Urinary bladder (tissue), 4 donors: ENCODE data around the gene GNAZ. TPM values are rescaled to one million over a fixed set of nuclear protein-coding genes. Genes with fewer than 3 reads are reported as not detected.
A peak's percentile ranks its signal among the peaks of the same experiment; 100 is the strongest.
"Not testable (repeated sequence)": the region's sequence is repeated elsewhere in the genome, so short reads cannot be mapped to it uniquely, and the experiment has no call there.

Source experiments
- DNase-seq: peaks from one replicate; pipeline ENCODE4 v3.0.0-alpha.2; 2015; ENCODE audit errors: extremely low spot score
- H3K27ac ChIP-seq: one replicate; pipeline ENCODE4 v1.5.1; 2013; ENCODE audit warnings: low read depth, mild to moderate bottlenecking, moderate library complexity
- H3K36me3 ChIP-seq: one replicate; pipeline ENCODE4 v1.6.1; 2013; ENCODE audit warnings: mild to moderate bottlenecking, moderate library complexity; ENCODE audit not compliant: insufficient read depth
- H3K4me1 ChIP-seq: one replicate; pipeline ENCODE4 v1.6.1; 2013; ENCODE audit warnings: mild to moderate bottlenecking, moderate library complexity; ENCODE audit not compliant: insufficient read depth
- H3K4me3 ChIP-seq: one replicate; pipeline ENCODE4 v1.5.1; 2013; ENCODE audit warnings: low read depth, low read length
- WGBS: extraction: QIAGEN DNeasy Blood & Tissue Kit; methylation state at CpG from one replicate; pipeline ENCODE4 v1.1.7; 2013; 5-methylcytosine and 5-hydroxymethylcytosine counted together
- polyA plus RNA-seq: library from polyadenylated mRNA; stranded (reverse); fragments of 200-250 nt; gene quantifications from one replicate; pipeline ENCODE4 v1.2.3, GENCODE V29; 2013
- total RNA-seq: library from RNA; depleted of rRNA; stranded (reverse); fragments of >200 nt; gene quantifications from one replicate; pipeline ENCODE4 v1.2.3, GENCODE V29; 2014
- donor health status: healthy with polysubstance abuse.
- donor health status: healthy.

Gene GNAZ
- total and polyA plus RNA-seq, 2 donors: 5.4 to 12.2 TPM

GRCh38 chr22:23128269-23129108, 58.2 kb downstream of the GNAZ start:
- no peaks in the 10 kb centered on the region for H3K4me1 ChIP-seq
- 36% methylated on average over 14 of the region's 14 CpGs for WGBS
- DNase-seq: no peak

GRCh38 chr22:23129149-23129548, 58.8 kb downstream of the GNAZ start:
- Histone ChIP-seq H3K4me3 (no peak overlapping the region), H3K27ac (no peak overlapping the region), H3K36me3 (no peaks in the 10 kb centered on the region), H3K4me1 (no peaks in the 10 kb centered on the region)
- WGBS: 78% methylated on average over 10 of the region's 10 CpGs
- DNase-seq: no peak

More at GRCh38 chr22:23128269-23129108, 58.2 kb downstream of the GNAZ start:
- Histone ChIP-seq H3K27ac (no peak overlapping the region), H3K4me3 (no peak overlapping the region), H3K36me3 (no peaks in the 10 kb centered on the region)

DNA sequence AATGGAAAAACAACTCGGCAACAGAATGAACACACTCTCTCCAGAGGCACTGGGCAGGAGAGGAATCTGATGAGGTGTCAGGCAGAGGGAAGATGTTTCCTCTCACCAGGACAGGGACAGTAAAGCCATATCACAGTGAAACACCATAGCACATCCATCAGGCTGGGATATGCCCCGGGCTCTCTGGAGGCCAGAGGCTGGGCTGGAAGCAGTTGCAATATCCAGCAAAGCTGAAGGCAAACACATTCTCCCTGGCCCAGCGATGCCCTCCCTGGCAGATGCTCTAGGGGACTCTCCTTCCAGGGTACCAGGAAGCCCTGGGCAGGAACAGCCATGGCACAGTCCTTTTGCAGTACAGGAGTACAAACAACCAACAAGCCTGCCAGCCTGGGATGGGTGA, 60.4 kb downstream of the GNAZ start:
- DNase-seq: no peak
- no peak overlapping the region for H3K4me3 ChIP-seq
- no peaks in the 10 kb centered on the region for H3K4me1 ChIP-seq
- no peaks in the 10 kb centered on the region for H3K36me3 ChIP-seq
- H3K27ac ChIP-seq: no peak overlapping the region
- 57% methylated on average over 3 of the region's 3 CpGs for WGBS

- Histone ChIP-seq H3K36me3 (no peaks in the 10 kb centered on the region), H3K27ac (no peak overlapping the region), H3K4me3 (no peak overlapping the region), H3K4me1 (no peaks in the 10 kb centered on the region)
- WGBS: 84% methylated on average over 6 of the region's 6 CpGs
- DNase-seq: no peak
Observed at GRCh38 chr22:23131931-23132330, 61.6 kb downstream of the GNAZ start.

- Histone ChIP-seq H3K27ac (no peak overlapping the region), H3K4me3 (no peak overlapping the region), H3K4me1 (no peaks in the 10 kb centered on the region), H3K36me3 (no peaks in the 10 kb centered on the region)
- DNase-seq: no peak
- 87% methylated on average over 10 of the region's 10 CpGs for WGBS
Observed at GRCh38 chr22:23132376-23133091, 62.2 kb downstream of the GNAZ start.

GRCh38 chr22:23133922-23134321, 63.6 kb downstream of the GNAZ start:
- no peaks in the 10 kb centered on the region for H3K36me3 ChIP-seq
- DNase-seq: no peak
- H3K27ac ChIP-seq: no peak overlapping the region
- WGBS: 94% methylated on average over 10 of the region's 10 CpGs
- no peak overlapping the region for H3K4me3 ChIP-seq
- H3K4me1 ChIP-seq: no peaks in the 10 kb centered on the region

- DNase-seq, H3K27ac ChIP-seq, H3K4me1 ChIP-seq, H3K36me3 ChIP-seq, H3K4me3 ChIP-seq: not testable (repeated sequence)
- WGBS: 83% methylated on average over 4 of the region's 4 CpGs
Observed at GRCh38 chr22:23136991-23137390, 66.7 kb downstream of the GNAZ start.

DNA sequence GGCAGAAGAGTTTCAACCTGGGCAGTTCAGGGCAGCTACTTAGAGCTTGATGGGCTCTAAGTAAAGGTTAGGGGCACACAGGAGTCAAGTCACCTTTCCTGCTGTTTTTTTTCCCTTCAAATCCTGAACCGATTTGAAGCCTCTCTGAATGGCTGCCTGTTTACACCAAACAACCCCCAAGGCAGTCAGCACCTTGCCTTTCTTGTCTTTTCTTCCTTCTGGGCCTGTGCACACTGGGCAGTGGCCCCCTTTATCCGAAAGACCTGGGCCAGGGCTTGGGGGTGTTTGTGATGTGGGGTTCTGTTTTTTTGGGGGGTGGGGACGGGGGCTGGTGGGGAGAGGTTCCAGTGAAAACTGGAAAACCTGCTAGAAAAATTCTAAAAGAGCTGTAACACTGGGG, 67.1 kb downstream of the GNAZ start:
- DNase-seq: no peak
- Histone ChIP-seq H3K27ac (no peak overlapping the region), H3K4me1 (no peaks in the 10 kb centered on the region), H3K4me3 (no peak overlapping the region), H3K36me3 (no peaks in the 10 kb centered on the region)
- WGBS: 60% methylated on average over 3 of the region's 3 CpGs

GRCh38 chr22:23137905-23138561, 67.7 kb downstream of the GNAZ start:
- DNase-seq: no peak
- Histone ChIP-seq H3K27ac (no peak overlapping the region), H3K36me3 (no peaks in the 10 kb centered on the region), H3K4me3 (no peak overlapping the region), H3K4me1 (no peaks in the 10 kb centered on the region)
- 74% methylated on average over 5 of the region's 5 CpGs for WGBS

- 93% methylated on average over 12 of the region's 12 CpGs for WGBS
Observed at GRCh38 chr22:23138584-23139435, 68.5 kb downstream of the GNAZ start.

DNA sequence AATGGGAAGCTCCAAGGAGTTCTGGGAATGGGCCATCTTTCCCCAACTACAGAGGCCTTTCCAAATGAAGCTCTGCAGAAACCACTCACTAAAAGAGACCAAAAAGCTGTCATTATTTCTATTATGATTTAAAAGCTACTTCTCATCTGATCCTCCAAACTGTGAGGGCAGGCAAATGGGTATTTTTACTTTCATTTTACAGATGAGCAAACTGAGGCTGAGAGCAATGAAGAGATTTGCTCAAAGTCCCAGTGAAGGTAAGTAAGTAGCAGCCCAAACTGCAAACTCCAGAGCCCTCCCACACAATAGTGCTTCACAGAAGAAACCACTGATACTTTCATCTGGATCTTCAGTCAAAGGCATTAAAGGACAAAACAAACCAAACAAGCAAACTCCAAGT, 70.1 kb downstream of the GNAZ start:
- DNase-seq: no peak
- Histone ChIP-seq H3K4me3 (no peak overlapping the region), H3K36me3 (no peaks in the 10 kb centered on the region), H3K4me1 (no peaks in the 10 kb centered on the region), H3K27ac (no peak overlapping the region)

More at GRCh38 chr22:23138584-23139435, 68.5 kb downstream of the GNAZ start:
- Histone ChIP-seq H3K27ac (peak overlapping the region; percentile 42), H3K4me3 (no peak overlapping the region), H3K36me3 (no peaks in the 10 kb centered on the region), H3K4me1 (no peaks in the 10 kb centered on the region)
- DNase-seq: no peak

DNA sequence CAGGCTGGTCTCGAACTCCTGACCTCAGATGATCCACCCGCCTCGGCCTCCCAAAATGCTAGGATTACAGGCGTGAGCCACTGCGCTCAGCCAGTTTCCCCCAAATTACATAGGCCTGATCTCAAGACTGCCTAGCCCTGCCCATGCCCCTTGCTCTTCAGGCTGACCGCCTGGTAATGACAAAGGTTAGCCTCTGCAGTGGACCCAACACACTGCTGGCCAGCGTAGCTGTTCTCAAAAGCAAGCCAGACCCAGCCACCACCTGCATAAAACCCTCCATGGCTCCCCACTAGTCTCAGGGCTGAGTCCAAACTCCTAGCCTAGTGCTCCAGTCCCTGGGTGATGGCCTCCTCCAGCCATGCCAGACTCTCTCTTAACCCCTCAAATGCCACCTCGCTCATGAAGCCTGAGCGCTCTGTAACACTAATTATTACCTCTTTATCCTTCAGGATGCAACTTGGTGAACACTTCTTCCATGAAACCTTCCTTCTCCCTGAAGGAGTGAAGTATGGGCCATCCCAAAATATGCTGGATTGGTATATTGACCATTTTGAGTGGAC, 72.3 kb downstream of the GNAZ start:
- H3K4me1 ChIP-seq: no peaks in the 10 kb centered on the region
- WGBS: 80% methylated on average over 9 of the region's 9 CpGs
- H3K4me3 ChIP-seq: no peak overlapping the region
- H3K36me3 ChIP-seq: no peaks in the 10 kb centered on the region
- H3K27ac ChIP-seq: no peak overlapping the region
- DNase-seq: no peak

GRCh38 chr22:23143119-23143518, 72.8 kb downstream of the GNAZ start:
- WGBS: 92% methylated on average over 1 of the region's 1 CpG
- H3K27ac ChIP-seq: no peak overlapping the region
- H3K4me3 ChIP-seq: no peak overlapping the region
- no peaks in the 10 kb centered on the region for H3K4me1 ChIP-seq
- H3K36me3 ChIP-seq: no peaks in the 10 kb centered on the region
- no peak for DNase-seq
